ENCODE measurements around the gene TCEA2.

TCEA2 gene

DNA sequence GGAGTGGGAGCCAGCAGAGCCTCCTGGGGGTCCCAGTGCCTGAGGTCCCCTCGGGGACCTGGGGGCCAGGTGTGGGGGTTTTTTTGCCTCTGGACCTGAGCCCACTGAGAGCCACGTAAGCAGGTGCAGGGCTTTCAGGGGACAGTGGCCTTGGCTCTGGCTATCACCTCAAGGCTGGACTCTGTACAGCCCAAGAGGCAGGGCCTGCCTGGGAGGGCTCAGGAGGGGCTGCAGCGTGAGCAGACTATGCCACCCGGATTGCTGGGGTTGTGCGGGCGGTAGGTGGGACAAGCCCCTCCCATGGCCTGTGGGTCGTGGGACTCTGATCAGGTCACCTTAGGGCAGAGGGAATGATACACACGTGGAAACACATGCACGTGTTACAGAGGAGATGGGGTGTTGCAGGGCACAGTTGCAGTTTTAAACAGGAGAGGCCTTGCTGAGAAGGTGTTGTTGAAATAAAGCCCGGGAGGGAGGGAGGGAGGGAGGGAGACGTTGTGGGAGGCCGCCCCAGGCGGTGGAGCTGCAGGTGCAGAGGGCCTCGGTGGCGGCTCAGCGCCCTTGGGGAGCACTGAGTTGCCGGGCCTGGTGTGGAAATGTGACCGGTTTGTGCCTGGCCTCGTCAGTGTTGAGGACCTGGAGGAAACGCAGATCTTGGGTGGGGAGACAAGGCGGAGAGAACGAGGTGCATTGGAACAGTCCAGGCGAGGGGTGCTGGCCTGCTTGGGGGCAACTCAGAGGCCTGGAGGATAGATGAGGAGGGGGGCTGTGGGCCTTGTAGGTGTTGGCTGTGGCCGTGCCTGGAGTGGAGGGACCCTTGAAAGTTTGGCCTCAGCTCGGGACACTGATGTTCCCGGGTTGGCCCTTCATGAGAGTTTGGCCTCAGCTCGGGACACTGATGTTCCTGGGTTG is 2.3 kb downstream of the TCEA2 start:
- DNase-seq (ENCODE audit: low read depth), result no peak

DNA sequence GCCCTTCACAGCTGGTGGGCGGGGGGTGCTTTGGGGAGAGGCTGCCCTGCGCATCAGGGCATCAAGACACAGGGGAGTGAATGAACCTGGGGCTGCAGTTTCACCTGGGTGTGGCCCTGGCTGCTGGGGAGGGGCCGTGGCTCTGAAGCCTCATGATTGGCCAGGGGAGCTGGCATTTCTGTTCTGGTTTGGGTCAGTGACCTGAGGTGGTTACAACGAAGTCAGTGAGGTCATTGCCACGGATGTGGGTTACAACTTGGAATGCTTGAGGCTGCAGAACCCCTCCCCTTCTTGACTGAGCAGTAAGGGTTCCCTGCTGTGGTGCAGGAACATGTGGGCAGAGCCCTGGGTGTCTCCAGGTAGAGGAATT is 3.0 kb downstream of the TCEA2 start:
- peak; percentile 59 for DNase-seq (ENCODE audit: low read depth)

DNA sequence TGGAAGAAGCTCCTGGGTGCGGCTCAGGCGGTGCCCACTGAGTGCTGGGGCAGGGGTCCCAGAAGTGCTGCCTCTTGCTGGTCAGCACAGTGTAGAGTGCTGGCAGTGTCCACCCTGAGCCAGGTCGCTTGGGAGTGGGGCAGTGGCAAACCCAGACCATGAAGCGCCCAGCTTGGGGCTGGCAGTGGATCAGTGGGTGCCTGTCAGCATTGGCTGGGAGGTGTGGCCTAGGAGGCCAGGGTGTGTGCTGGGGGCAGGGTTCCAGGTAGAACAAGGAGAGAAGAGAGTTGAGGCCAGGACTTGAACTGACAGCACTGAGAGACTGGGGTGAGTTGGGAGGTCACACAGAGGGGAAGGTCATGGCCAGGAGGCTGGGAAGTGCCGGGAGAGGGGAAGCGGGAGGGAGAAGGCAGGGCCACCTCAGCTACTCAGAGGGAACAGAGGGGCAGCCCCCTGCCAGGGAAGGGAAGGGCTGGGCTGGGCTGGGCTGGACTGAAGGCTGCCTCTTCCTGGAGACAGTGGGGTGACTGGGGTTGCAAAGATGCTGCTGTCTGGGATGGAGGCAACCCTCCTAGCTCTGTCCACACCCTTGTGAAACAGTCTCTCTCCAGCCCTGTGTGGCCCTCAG is 4.1 kb downstream of the TCEA2 start:
- no peak for DNase-seq (ENCODE audit: low read depth)

GRCh38 chr20:64067733-64068307 is 4.8 kb downstream of the TCEA2 start:
- no peak for DNase-seq (ENCODE audit: low read depth)

DNA sequence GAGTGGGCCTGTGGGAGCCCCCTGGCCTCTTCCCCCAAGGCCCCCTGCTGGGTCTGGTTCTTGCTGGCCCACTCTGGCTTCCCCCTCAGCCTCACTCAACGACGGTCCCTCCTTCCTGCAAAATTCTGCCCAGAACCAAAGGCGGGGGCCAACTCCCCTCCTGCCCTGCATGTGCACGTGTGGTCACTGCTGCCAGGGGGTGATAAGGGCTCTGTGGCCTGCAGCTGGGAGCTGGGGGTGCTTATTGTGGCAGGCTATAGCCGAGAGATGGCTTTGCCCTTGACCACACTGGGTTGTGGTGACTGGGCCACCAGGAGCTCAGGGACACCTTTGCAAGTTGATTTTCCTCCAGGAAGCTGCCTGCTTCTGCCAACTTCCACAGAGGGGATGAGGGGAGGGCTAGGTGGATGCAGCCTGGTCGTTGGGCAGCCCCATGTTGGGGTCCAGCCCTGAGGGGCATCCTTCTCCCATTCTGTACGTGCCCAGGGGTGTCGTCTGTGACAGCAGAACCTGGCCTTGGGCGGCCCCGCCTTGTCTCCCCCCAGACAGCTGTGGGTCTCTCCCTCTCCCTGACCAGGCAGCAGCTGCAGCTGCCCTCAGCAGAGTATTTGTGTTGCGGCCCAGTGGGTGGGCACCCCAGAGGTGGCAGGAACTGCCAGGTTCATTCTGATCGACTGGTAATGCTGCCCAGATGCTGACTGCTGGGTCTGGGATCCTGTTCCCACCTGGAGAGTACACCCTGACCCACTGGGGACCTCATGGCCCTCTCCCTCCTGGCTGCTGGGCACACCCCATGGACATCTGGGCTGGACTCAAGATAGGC is 5.6 kb downstream of the TCEA2 start:
- DNase-seq (ENCODE audit: low read depth), result no peak

DNA sequence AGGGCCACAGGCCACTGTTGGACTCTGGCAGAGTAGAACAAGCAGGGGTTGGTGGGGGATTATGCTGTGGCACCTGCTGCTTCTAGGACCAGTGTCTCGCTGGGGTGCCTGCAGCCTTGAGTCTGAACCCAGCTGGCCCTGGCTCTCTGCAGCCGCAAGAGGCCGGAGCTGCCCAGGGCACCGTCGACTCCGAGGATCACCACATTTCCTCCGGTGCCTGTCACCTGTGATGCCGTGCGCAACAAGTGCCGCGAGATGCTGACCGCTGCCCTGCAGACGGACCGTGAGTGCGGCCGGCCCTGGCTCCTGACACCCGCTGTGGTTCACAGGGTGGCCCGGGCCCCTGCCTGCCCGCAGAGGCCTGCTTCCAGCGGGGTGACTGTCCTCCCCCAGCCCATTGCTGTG is 6.2 kb downstream of the TCEA2 start:
- no peak for DNase-seq (ENCODE audit: low read depth)

GRCh38 chr20:64069614-64070243 is 6.7 kb downstream of the TCEA2 start:
- DNase-seq (ENCODE audit: low read depth), result no peak

DNA sequence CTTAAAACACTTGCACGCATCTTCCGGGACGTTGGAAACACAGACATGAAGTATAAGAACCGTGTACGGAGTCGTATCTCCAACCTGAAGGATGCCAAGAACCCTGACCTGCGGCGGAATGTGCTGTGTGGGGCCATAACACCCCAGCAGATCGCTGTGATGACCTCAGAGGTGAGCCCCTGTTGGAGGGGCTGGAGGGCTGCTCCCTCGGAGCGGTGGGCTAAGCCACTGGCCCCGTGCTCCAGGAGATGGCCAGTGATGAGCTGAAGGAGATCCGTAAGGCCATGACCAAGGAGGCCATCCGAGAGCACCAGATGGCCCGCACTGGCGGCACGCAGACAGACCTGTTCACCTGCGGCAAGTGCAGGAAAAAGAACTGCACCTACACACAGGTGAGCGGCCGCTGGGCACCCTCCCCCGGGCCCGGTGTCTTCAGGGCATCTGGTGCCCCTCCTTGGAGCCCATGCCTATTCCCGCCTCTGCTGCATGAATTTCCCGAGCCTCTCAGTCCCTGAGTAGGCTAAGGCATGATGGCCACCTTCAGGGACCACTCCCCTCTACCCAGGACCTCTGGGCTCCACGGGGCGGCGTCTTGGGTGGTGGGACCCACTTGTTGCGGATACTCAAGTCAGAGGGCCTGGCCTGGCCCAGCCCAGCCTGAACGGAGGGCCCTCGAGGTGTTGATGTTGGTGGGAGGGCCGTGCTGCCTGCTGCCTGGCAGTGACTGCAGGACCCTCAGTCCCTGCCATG is 7.4 kb downstream of the TCEA2 start:
- no peak for DNase-seq (ENCODE audit: low read depth)

- no peak for DNase-seq (ENCODE audit: low read depth)
These were observed 8.6 kb downstream of the TCEA2 start for GRCh38 chr20:64071341-64072332.

DNA sequence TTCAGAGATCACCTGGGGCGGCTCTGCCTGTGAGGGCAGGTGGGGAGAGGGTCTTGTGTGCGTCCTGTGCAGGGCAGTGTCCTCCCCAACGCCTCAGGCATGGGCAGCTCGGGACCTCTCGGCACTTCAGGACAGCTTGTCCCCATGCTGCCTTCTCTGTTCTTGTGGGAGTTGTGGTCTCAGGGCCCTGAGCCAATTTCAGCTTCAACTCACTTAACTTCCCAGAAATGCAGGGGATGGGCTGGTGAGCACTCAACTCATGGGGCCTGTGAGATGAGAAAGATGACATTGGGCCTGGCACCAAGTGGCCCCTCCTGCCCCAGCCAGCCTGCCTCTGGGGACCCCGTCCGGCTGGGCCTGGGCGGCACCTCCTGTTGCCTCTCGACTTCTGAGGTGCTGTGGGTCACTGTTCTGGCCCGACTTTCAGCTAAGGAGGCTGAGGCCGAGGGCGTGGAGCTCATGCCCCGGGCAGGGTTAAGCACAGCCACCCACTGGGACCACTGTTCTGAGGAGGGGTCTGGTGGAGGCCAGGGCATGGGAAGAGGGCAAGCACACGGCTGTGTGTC is 9.6 kb downstream of the TCEA2 start:
- no peak for DNase-seq (ENCODE audit: low read depth)

- no peak for DNase-seq (ENCODE audit: low read depth)
These were observed 10.6 kb downstream of the TCEA2 start for GRCh38 chr20:64073476-64074183.

GRCh38 chr20:64074184-64074789 is 11.3 kb downstream of the TCEA2 start:
- DNase-seq (ENCODE audit: low read depth), result no peak

- DNase-seq (ENCODE audit: low read depth), result no peak
These were observed 12.0 kb downstream of the TCEA2 start for GRCh38 chr20:64074963-64075362.

DNA sequence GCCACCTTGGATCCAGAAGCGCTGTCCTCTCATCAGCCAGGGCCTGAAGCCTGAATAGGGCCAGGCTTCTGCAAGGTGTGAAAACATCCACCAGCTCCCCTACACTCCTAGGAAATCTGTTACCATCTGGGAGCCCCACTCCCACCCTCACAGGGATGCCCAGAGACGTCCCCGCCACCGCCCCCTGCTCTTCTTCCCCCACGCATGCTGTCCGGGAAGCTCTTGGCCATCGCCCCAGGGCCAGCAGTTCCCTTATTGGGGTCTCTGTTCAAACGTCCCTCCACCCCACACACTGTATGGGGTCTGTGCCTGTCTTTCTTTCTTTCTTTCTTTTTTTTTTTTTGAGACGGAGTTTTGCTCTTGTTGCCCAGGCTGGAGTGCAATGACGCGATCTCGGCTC is 12.6 kb downstream of the TCEA2 start:
- no peak for DNase-seq (ENCODE audit: low read depth)

DNA sequence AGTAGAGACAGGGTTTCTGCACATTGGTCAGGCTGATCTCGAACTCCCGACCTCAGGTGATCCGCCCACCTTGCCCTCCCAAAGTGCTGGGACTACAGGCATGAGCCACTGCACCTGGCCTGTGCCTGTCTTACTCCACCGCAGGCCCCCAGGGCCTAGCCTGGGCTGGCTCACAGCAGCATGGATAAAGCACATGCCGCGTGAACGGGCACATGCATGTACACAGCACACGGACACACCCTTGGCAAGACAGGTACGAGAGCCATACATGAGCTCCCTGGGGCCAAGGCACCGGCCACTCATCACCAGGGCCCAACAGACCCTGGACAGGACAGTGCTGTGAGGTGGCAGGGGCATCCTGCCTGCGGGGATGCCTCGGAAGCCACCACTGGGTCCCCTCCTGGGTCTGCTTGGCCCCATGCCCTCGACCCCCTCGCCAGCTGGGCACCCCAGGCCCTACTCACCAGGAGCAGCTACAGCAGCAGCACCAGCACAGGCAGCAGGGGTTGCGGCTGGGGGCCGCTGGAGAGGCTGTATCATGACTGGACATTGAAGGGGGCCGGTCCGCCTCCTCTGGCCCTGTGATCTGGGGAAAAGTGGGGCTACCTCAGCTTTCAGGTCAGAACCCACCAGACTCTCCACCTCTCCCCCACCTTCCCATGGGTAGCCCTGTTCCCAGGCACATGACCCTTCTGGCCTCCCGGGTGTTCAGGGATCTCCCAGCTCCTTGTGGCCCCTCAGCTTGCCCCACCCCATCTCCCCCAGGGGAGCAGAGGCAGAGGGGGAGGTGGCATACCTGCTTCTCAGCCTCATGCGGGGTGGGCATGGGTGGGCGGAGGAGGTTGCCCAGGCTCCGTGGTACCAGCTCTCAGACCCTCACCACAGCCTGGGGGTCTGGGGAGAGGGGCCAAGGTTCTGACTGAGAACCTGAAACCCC is 13.3 kb downstream of the TCEA2 start:
- no peak for DNase-seq (ENCODE audit: low read depth)

GRCh38 chr20:64077094-64077493 is 14.1 kb downstream of the TCEA2 start:
- no peak for DNase-seq (ENCODE audit: low read depth)

DNA sequence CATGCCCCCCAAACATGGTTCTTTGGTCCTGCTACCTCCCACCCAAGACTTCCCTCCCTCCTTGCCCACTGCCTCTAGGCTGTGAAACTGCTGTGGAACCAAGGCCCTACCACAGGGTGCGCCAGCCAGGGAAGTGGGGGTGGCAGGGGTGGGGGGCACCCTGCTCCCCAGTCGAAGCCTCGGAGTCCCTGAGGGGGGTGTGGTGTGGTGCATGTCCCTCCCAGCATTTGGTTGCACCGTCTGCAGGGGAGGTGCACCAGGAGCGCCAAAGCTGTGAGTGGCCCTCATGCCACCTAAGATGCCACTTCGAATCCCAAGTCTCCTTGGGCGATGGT is 14.5 kb downstream of the TCEA2 start:
- DNase-seq (ENCODE audit: low read depth), result no peak
